ENCODE measurements around the gene ZNF335.

- TF ChIP-seq SALL2 (CRISPR knock-in tag; IDR thresholded peaks at IDR 0.05) (no peak), FOXA1 (IDR thresholded peaks at IDR 0.05) (no peak), FOXA1 (CRISPR knock-in tag; IDR thresholded peaks at IDR 0.05) (no peak), SUZ12 (IDR thresholded peaks at IDR 0.05; ENCODE audit: low read depth, low read length) (no peak), TAF1 (CRISPR knock-in tag; IDR thresholded peaks at IDR 0.05) (no peak), GABPA (IDR thresholded peaks at IDR 0.05; ENCODE audit: low read depth, low read length) (no peak), GABPA (CRISPR knock-in tag; IDR thresholded peaks at IDR 0.05; ENCODE audit: low read depth) (no peak)
- TF ChIP-seq, protein P1, sequence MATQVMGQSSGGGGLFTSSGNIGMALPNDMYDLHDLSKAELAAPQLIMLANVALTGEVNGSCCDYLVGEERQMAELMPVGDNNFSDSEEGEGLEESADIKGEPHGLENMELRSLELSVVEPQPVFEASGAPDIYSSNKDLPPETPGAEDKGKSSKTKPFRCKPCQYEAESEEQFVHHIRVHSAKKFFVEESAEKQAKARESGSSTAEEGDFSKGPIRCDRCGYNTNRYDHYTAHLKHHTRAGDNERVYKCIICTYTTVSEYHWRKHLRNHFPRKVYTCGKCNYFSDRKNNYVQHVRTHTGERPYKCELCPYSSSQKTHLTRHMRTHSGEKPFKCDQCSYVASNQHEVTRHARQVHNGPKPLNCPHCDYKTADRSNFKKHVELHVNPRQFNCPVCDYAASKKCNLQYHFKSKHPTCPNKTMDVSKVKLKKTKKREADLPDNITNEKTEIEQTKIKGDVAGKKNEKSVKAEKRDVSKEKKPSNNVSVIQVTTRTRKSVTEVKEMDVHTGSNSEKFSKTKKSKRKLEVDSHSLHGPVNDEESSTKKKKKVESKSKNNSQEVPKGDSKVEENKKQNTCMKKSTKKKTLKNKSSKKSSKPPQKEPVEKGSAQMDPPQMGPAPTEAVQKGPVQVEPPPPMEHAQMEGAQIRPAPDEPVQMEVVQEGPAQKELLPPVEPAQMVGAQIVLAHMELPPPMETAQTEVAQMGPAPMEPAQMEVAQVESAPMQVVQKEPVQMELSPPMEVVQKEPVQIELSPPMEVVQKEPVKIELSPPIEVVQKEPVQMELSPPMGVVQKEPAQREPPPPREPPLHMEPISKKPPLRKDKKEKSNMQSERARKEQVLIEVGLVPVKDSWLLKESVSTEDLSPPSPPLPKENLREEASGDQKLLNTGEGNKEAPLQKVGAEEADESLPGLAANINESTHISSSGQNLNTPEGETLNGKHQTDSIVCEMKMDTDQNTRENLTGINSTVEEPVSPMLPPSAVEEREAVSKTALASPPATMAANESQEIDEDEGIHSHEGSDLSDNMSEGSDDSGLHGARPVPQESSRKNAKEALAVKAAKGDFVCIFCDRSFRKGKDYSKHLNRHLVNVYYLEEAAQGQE (IDR thresholded peaks at IDR 0.05; ENCODE audit: borderline replicate concordance in 1 of 2, low read depth in 1 of 2, low read length in 2 of 2) = no peak
Measured at GRCh38 chr20:46020555-46020954, 48.6 kb upstream of the ZNF335 start.

All from HepG2 (cell line).